ENCODE data around the gene PLA2G6.

The PLA2G6 gene, protein sequence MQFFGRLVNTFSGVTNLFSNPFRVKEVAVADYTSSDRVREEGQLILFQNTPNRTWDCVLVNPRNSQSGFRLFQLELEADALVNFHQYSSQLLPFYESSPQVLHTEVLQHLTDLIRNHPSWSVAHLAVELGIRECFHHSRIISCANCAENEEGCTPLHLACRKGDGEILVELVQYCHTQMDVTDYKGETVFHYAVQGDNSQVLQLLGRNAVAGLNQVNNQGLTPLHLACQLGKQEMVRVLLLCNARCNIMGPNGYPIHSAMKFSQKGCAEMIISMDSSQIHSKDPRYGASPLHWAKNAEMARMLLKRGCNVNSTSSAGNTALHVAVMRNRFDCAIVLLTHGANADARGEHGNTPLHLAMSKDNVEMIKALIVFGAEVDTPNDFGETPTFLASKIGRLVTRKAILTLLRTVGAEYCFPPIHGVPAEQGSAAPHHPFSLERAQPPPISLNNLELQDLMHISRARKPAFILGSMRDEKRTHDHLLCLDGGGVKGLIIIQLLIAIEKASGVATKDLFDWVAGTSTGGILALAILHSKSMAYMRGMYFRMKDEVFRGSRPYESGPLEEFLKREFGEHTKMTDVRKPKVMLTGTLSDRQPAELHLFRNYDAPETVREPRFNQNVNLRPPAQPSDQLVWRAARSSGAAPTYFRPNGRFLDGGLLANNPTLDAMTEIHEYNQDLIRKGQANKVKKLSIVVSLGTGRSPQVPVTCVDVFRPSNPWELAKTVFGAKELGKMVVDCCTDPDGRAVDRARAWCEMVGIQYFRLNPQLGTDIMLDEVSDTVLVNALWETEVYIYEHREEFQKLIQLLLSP

DNA sequence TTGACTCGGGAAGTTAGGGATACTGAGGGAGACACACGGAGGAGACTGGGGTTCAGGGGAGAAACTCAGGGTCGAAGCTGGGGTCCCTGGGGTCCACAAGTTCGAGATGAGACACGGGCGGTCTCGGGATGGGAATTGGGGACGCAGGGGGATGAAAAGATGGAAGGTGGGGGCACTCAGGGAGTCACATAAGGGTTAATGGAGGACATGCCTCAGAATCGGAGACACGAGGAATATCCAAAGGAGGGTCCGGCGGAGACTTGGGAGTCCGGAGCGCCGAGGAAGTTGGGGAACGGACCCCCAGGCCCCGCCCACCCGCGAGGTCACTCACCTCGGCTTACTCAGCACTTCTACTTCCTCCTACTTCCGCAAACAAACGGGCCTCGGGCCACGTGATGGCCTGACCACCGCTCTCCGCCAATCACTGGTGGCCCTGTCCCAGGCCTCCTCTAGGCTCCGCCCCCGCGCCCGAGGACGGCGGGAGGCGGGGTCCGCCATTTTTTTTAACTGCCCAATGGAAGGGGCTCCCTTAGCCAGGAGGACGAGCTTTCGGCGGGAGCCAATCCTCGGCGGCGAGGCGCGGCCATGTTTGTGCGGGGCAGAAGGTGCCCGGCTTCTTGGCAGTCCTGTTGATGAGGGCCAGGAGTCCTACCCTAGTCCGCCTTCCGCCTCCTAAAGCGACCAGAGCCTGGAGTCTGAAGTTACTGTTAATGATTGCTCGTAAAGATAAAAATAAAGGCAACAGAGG is at the start of gene PLA2G6:
Gene PLA2G6 (minus strand): TSS at position 378 of the 748 bp plus-strand sequence. CDS start 12,404 bp downstream, outside the sequence.
- DNase-seq: peak; percentile 99

DNA sequence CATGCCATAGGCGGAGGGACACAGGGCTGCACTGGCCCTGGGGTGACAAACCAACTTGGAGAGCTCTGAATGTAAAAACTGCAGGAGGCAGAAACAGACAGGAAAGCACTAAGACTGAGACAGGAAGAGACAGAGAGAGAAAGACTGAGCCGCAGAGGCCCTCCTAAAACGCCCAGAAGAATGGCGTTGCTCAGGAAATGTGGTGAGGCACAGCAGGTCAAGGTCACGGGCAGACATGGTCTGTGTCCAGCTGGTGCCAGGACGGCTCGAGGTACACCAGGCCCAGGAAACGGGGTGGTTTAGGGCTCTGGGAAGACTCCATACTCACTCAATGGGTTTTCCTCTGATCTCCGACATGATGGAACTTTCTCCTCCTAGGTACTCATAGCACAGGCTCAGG is 49.3 kb upstream of the PLA2G6 start:
- DNase-seq: no peak

DNA sequence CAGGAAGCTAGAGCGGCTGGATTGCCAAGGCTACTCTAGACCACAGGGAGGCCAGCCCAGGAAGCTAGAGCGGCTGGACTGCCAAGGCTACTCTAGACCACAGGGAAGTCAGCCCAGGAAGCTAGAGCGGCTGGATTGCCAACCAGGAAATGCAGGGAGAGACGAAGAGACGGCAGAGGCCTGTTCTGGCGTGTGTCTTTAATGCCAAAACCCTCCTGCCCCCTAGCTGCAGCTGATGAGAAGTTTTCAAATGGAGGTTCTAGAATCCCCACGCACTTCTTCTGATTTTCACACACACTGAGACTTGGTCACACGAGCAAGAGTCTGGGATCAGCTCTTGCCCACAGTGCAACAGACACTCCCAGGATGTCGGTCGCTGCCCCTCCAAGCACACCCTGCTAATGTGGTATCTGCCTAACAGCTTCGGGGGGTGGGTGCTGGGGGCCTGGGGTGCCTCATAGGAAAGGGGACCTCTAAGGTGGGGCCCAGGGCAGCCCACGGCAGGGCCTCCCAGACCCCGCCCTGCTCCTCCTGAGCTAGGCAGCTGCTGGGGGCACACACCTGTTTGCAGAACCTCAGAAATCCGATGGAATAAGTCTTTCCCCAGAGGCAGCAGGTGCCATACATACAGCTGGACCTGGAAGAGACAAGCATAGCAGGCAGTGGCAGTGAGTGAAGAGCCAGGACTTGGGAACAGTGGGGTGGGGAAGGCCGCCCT is 48.6 kb upstream of the PLA2G6 start:
- peak; percentile 55 to 60 for DNase-seq

DNA sequence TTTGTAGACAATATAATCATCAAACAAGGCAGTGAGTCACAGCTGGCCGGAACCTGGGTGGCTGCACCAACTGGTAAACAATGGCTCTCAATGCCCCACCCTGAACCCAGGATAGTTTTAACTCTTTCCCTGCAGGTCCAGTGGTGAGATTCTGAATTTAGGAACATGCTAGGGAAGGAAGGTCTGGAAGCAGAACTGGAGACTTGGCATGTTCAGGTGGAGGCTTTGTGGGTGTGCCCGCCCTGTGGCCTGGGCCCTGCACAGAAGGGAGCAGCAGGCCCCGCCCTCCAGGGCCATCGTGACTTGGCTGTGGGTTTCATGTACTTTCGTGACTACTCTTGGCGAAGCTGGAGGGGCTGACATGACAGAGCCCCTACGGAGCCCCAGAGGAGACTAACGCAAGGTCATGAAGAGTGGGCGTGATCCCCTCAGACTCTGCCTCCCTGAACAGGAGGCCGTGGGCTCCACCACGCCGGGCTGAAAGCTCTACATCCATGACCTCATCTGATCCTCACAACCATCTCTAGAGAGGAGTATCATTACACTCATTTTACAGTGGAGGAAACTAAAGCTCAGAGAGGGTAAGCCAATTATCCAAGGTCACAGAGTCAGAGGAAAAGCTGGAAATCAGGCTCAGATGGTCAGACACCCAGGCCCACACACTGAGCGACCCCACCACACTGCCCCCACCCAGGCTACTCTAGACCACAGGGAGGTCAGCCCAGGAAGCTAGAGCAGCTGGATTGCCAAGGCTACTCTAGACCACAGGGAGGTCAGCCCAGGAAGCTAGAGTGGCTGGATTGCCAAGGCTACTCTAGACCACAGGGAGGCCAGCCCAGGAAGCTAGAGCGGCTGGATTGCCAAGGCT is 47.5 kb upstream of the PLA2G6 start:
- no peak for DNase-seq

DNA sequence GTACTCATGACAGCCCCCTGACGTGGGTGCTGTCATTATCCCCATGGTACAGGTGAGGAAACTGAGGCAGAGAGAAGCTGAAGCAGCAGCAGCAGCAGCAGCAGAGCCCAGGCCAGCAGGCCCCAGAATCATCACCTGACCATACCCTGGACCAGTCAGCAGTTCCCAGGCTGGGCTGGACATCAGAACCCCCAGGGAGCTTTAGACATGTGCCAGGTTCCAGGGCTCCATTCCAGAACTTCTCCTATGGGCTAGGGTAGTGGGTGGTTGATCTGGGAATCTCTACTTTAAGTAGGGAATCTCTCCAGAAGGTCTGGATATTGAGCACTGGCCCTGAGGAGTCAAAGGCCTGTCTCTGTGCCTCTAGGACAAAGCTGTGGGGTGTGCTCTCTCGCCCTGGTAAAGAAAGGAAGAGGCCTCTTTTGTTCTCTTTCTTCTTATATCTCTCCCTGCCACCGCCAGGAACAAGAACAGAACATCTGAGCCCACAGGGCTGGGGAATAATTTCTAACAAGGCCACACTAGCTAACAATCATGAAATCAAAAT is 46.8 kb upstream of the PLA2G6 start:
- DNase-seq: no peak

DNA sequence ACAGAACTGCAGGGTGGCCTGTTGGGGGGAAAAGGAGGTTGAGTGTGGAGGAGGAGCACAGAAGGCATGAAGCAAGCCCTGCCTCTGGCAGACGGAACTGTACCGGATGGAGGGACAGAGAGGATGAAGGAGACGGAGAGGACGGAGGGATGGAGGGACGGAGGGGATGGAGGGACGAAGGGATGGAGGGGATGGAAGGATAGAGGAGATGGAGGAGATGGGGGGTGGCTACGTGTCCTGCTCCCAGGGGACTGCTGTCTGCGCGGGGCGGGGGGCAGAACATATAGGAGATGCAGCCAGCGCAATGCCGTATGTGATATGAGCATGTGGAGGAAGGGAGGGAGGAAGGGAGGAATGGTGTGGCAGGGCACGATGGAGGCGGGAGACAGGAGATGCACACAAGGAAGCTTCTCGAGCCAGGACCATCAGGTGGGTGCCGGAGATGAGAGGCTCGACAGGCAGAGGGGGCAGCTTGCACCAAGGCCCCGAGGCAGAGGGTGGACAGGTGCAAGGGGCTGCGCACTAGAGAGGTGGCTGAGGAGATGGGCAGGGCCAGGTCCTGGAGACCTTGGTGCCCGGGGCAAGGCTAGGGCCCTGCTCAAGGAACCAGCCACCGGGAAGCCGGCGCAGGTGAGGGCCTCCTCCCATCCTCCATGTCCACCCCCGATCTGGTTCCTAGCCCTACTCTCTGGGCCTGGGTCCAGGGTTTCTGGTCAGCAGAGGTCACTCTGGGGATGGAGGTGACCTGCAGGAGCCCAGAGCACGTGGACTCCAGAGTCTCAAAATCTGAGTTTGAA is 45.4 kb upstream of the PLA2G6 start:
- DNase-seq: no peak

DNA sequence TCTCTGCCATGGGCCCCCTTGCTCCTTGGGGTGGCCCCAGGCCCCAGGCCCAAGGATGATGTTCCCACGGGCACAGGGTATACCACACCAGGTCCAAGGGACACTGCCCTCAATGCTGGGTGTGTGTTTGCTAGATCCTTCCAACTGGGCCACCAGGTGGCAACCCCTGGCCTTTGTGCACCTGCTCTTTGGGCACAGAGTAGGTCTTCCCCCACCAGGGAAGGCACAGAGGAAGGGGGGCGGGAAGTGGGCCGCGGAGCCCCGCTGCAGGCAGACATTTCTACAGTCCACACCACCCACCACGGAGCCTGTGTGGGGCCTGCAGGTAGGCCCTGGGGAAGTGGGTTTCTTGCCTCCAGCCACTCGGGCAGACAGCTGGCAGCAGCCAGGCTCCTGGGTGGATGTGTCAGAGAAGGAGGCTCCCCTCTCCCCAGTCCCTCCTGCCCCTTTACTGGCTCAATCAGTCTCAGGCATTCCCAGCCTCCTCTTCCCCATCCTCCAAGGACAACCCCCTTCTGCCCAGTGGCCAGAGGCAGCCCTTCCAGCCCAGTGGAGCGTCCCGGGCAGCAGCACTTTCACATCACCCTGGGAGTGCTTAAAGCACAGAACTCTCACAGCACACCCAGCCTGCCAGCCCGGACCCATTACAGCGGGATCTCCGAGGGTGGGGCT is 41.8 kb upstream of the PLA2G6 start:
- DNase-seq: no peak

DNA sequence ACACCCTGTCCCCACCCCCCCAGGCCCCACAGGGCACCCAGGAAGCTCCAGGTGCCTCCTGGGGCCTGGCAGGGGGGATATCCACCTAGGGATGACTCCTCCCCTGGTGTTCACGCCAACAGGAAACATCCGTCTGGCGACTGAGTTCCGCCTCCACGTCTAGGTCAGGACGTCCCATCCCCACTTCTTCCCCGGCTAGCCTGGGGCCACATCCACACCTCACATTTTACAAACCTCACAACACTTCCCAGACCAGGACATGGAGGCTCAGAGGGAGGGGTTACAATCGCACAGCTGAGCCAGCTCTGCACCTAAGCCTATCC is 41.1 kb upstream of the PLA2G6 start:
- DNase-seq: no peak

DNA sequence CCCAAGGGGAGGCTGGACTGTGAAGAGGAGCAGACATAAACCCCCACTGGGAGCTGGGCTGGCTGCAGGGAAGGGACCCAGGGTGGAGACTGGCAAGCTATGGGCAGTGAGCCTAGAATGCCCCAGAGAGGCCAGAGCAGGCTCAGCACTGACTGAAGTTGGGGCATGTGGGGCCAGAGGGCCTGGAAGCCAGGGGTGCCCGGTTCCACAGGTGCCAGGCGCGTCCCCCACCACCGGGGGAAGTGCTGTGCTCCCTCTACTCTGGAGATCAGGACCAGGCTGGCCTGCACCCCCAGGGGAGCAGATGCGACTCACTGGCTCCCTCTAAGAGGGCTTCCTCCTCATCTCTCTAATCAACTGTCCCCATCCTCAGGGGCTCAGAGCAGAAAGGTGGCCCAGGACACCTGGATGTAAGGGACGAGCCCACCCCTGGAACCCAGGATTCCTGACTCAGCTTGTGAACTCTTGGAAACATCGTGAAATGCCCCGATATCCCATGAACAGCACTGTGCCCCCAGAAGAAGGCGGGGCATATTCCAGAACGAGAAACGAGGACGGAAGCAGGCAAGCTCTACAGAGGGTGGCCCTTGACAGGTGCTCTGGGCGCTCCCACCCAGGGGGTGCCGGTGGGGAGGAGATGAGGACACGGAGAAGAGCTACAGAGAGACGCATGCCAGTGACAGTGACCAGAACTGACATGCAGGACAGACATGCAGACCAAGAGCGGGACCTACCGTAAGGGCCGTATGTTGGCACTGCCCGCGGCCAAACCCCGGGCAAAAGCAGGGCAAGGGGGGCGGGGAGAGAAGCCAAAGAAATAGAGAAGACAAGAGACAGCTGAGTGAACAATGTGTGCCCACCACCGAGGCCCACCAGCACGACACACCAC is 40.5 kb upstream of the PLA2G6 start:
- DNase-seq: no peak

DNA sequence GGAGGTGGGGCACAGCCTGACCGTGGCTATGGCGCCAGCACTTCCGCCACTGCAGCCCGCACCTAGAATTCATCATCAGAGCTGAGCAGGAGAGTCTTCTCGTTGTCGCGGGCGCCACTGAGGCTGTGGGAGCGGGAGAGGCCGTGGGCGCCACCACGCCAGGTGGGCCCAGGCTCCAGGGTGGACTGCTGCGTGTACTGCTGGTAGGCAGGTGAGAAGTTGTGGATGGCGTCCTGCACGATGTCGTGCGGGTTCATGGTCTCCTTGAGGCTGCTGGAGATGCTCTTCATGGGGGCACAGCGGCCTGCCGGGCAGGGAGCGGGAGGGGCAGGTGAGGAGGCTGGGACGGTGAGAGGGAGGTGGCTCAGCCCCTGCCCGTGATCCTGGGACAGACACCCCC is 39.8 kb upstream of the PLA2G6 start:
- DNase-seq: no peak

DNA sequence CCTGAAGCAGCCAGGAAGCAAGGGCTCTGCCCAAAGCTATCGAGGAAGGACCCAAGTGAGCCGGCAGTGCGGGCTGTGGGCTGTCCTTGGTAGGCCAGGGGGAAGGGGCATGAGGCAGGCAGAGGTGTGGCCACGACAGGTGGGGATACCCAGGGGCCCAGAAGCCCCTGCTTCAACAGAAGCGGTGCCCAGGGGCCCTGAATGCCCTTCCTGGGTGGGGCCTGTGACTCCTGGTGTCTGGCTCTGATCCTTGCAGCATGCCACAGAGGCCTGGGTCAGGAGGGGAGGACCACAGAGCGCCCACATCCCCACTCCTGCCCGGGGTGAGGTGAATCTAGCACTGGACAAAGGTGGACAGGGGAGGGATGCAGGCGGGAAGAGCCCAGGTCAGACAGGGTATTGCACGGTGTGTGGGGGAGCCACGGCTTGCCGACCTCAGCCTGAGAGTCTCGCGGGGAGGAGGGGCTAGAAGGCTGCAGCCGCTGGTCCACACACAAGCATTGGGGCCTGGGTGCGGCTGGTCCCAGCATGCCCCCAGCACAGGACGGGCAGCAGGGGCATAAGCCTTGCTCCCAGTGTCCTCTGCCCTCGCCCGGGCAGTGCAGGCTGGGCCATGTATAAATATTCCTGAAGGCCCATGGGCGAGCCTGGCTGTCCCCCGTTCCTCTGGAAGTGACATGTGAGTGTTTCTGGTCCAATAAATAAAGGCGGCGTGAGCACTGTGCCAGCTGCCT is 39.2 kb upstream of the PLA2G6 start:
- no peak for DNase-seq

DNA sequence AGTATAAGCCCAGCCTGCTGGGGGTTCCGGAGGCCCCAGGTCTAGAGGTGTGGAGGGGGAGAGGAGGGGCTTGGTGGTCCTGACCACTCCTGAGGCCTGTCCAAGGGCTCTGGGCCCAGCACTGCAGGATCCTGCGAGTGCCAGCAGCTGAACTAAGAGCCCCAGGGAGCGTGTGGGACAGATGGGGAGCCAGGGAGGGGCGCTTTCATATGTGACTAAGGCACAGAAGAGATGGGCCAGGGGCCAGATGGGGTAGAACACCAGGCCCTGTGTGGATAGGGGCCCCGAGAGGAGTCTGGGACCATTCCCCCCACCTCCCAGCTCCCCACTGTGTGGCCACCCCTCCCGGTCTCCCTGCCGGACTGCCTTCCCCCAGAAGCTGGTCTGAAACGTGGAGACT is 38.5 kb upstream of the PLA2G6 start:
- DNase-seq: no peak

DNA sequence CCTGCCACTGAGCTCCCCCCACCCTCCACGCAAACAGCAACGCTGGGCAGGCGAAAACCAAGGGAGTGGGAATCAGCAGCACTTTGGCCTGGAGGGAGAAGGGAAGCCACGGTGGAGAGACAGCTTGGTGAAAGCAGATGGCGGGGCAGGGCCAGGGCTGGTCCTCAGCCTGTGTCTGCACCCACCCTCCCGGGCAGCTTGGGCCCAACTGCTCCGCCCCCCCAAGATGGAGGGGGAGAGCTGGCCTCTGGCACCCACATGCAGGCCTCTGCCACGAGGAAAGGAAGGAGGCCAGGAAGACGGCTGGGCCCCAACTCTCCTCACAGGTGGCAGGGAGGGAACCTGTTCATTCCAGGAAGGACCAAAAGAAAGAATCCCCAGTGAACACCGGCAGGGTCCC is 38.0 kb upstream of the PLA2G6 start:
- DNase-seq: no peak

DNA sequence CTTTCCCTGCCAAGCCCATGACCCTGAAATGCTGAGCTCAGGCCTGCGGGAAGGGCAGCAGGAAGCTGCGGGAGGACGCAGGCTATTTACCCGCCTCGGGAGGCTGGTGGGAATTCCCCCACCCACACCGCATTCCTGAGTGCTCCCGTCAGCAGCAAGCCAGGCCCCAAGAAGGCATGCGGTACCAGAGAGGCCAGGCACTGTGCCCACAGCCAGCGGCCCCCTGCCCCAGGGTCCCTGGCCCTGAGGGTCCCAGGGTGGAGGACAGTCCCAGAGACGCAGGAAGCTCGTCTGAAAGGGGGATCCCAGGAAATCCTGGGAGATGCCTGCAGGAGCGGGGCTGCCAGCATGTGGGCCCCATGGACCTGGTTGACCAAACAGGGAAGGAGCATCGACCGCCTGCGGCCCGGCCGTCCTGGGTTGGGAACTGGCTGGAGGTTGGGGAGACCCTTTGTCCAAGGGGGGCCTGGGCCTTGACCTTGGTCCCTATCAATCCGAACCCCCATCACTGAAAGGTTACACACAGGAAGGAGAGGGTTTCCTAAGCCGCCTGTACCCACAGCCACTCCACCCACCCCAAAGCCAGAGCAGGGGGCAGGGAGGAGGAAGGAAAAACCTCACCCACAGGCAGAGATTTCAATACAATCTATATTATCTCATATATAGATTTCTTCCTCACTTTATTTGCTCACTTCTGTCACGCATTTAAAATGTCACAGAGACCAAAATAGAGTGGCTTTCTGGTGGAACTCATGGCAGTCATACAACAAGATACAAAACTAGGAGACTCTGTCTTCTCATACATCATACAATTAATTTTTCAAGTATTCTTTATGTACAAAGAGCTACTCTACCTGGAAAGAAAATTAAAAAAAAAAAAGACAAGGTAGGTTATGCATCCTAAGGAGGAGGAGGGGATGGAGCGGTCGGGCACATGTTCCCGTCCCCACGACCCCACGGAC is 37.3 kb upstream of the PLA2G6 start:
- peak; percentile 44 to 65 for DNase-seq

DNA sequence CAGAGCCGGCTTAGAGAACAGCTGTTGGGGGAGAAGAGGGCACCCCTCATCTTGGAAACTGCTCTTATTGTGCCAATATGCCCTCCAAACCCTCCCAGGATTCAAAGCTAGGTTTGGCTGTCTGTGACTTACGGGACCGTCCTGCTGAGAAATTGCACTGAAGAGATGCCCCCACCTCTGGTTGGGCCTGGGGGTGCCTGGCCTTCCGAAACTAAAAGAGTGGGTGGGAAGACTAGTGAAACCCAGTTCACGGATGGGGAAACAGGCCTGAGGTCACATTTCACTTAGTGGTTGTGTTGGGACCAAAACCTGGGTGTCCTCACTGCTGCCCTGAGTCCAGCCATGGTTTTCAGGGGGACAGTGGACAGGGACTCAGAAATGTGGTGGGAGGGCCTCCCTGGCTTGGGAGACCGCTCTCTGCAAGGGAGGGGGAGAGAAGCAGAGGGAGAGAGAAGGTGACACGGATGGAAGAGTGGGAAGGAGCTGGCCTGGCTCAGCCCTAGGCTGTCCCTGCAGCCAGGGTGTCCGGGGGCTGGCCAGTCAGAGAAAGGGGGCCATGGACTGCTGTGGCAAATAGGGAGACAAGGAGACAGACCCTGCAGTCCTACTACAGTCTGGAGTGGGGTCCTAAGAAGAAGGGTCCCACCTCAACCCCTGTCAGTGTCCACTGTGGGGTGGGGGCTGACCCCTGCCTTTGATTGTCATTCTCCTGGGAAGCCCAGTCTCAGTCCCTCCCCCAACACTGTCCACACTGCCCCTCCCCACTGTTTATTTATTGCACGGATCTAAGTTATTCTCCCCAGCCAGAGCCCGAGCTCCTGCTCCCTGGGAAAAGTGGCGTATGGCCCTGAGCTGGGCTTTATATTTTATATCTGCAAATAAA is 33.8 kb upstream of the PLA2G6 start:
- no peak for DNase-seq

Data from CD4-positive, alpha-beta T cell treated with Interleukin-4 for 1 hour (primary cell).